ENCODE results near the gene TNFRSF11A. TPM values are rescaled to one million over a fixed set of nuclear protein-coding genes. Genes with fewer than 3 reads are reported as not detected.

The TNFRSF11A gene
- total and polyA plus RNA-seq, 2 donors (not counting 1 experiment from before 2014, with no cell fraction given), result 0.01 to 1.7 TPM

DNA sequence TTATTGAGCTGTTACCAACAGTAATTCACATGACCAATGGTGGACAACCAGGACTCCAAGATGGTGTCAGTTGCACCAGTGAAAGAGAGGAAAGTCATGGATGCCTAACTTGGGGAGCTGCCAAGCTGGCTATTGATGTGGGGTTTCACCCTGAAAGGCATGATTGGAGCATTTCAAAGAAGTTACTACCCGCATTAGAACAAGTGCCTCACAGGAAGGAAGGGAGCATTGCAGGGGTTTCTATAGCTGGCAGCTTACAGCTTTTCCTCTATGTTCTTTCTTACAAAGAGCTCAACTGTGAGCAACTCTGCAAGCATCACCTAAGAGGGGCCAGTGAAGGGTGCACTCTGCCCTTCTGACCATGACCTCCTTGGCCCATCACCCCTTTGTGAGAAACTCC lies 93.1 kb downstream of the TNFRSF11A start:
- Histone ChIP-seq H3K27me3 (replicated peaks in 1 of 4; ENCODE audit: control extremely low read depth in 1 of 4, control insufficient read depth in 3 of 4, insufficient read depth in 4 of 4, low read length in 3 of 4) (peaks cover 0 to 3% (median 0%) of the 10 kb centered on the region in 4 experiments), H3K4me2 (replicated peaks; ENCODE audit: low read depth, low read length, poor library complexity, severe bottlenecking) (no peak overlapping the region), H3K79me2 (ENCODE audit: control insufficient read depth, insufficient read depth, low read length) (no peaks in the 10 kb centered on the region), H3K9ac (ENCODE audit: low read length) (no peak overlapping the region), H3K4me1 (ENCODE audit: control insufficient read depth in 2 of 2, insufficient read depth in 2 of 2, low read length in 2 of 2) (peaks cover 11 to 13% of the 10 kb centered on the region in 2 donors), H3K27ac (ENCODE audit: low read length in 2 of 2) (no peak overlapping the region), H4K20me1 (ENCODE audit: control insufficient read depth, insufficient read depth, low read length, poor library complexity, severe bottlenecking) (no peaks in the 10 kb centered on the region), H3K4me3 (ENCODE audit: control extremely low read depth in 1 of 5, extremely low read depth in 1 of 5, insufficient read depth in 1 of 5, low read depth in 2 of 5, low read length in 4 of 5) (no peak overlapping the region), H2AFZ (ENCODE audit: insufficient read depth, low read depth, low read length, poor library complexity, severe bottlenecking) (no peak overlapping the region), H3K9me3 (ENCODE audit: control extremely low read depth in 1 of 3, control insufficient read depth in 2 of 3, insufficient read depth in 1 of 3, low read length in 2 of 3) (no peaks in the 10 kb centered on the region), H3K36me3 (replicated peaks in 1 of 2; ENCODE audit: control extremely low read depth in 1 of 2, control insufficient read depth in 1 of 2, extremely low read depth in 1 of 2, insufficient read depth in 2 of 2, low read length in 1 of 2) (no peaks in the 10 kb centered on the region)
- ATAC-seq (ENCODE audit: low read depth) (no peak), DNase-seq (no peak)
- no peak overlapping the region for H3K27ac Mint-ChIP-seq
- H3K9me3 Mint-ChIP-seq (ENCODE audit: insufficient read depth), result no peaks in the 10 kb centered on the region
- TF ChIP-seq EZH2 (IDR thresholded peaks at IDR 0.05; ENCODE audit: borderline replicate concordance, insufficient read depth, low read depth, low read length, poor library complexity, severe bottlenecking) (no peak), CTCF (IDR thresholded peaks at IDR 0.05) (no peak)
- no peak overlapping the region for H3K4me3 Mint-ChIP-seq
- intact Hi-C loops (cut with micrococcal nuclease), result no loop called here
- peaks cover 9% of the 10 kb centered on the region for H3K27me3 Mint-ChIP-seq
- ChIA-PET POLR2A (no interaction called here), CTCF (interaction anchor here (0.6 to 5.5 kb wide), 2 partner anchors 8 to 921 kb away, joined by 3 to 39 read pairs; no protein-coding TSS in a partner anchor)
- peaks cover 10% of the 10 kb centered on the region for H3K4me1 Mint-ChIP-seq
- WGBS (ENCODE audit: insufficient coverage), result 0% methylated on average over 1 of the region's 1 CpG

GRCh38 chr18:62420151-62420512 lies 95.0 kb downstream of the TNFRSF11A start:
- DNase-seq, result no peak
- H3K36me3 ChIP-seq (replicated peaks in 1 of 2; ENCODE audit: control extremely low read depth in 1 of 2, control insufficient read depth in 1 of 2, extremely low read depth in 1 of 2, insufficient read depth in 2 of 2, low read length in 1 of 2), result no peaks in the 10 kb centered on the region
- peak overlapping the region in 3 of 5 experiments; percentile 34 to 57 (median 41) for H3K4me3 ChIP-seq (ENCODE audit: control extremely low read depth in 1 of 5, extremely low read depth in 1 of 5, insufficient read depth in 1 of 5, low read depth in 2 of 5, low read length in 4 of 5)
- H3K27me3 ChIP-seq (replicated peaks in 1 of 4; ENCODE audit: control extremely low read depth in 1 of 4, control insufficient read depth in 3 of 4, insufficient read depth in 4 of 4, low read length in 3 of 4), result peaks cover 0 to 3% (median 0%) of the 10 kb centered on the region in 4 experiments
- peak overlapping the region in 1 of 2 donors; percentile 76 for H3K27ac ChIP-seq (ENCODE audit: low read length in 2 of 2)
- no peaks in the 10 kb centered on the region for H3K9me3 Mint-ChIP-seq (ENCODE audit: insufficient read depth)
- H3K27ac Mint-ChIP-seq, result peak overlapping the region; percentile 27
- peak overlapping the region; percentile 79 for H3K4me3 Mint-ChIP-seq
- TF ChIP-seq EZH2 (IDR thresholded peaks at IDR 0.05; ENCODE audit: borderline replicate concordance, insufficient read depth, low read depth, low read length, poor library complexity, severe bottlenecking), result no peak
- TF ChIP-seq CTCF (IDR thresholded peaks at IDR 0.05), result no peak
- H2AFZ ChIP-seq (ENCODE audit: insufficient read depth, low read depth, low read length, poor library complexity, severe bottlenecking), result peak overlapping the region; percentile 88
- no peaks in the 10 kb centered on the region for H4K20me1 ChIP-seq (ENCODE audit: control insufficient read depth, insufficient read depth, low read length, poor library complexity, severe bottlenecking)
- peak overlapping the region; percentile 76 for H3K4me2 ChIP-seq (replicated peaks; ENCODE audit: low read depth, low read length, poor library complexity, severe bottlenecking)
- no CpG with 5 or more reads among the region's 3 CpGs for WGBS (ENCODE audit: insufficient coverage)
- H3K79me2 ChIP-seq (ENCODE audit: control insufficient read depth, insufficient read depth, low read length), result no peaks in the 10 kb centered on the region
- H3K4me1 Mint-ChIP-seq, result peaks cover 10% of the 10 kb centered on the region
- H3K27me3 Mint-ChIP-seq, result peaks cover 3% of the 10 kb centered on the region
- no peak for ATAC-seq (ENCODE audit: low read depth)
- H3K9me3 ChIP-seq (ENCODE audit: control extremely low read depth in 1 of 3, control insufficient read depth in 2 of 3, insufficient read depth in 1 of 3, low read length in 2 of 3), result no peaks in the 10 kb centered on the region
- POLR2A ChIA-PET, result no interaction called here
- CTCF ChIA-PET, result interaction anchor here (0.9 to 3.3 kb wide), 4 partner anchors 13 to 171 kb away, joined by 3 to 19 read pairs (median 5); no protein-coding TSS in a partner anchor
- peaks cover 11 to 13% of the 10 kb centered on the region in 2 donors for H3K4me1 ChIP-seq (ENCODE audit: control insufficient read depth in 2 of 2, insufficient read depth in 2 of 2, low read length in 2 of 2)
- intact Hi-C loops (cut with micrococcal nuclease), result loop anchor here (2.0 kb wide), 1 partner anchor 95 kb away; the partner anchor contains the start of gene TNFRSF11A
- H3K9ac ChIP-seq (ENCODE audit: low read length), result peak overlapping the region; percentile 61

Measured in B cell (primary cell).